Kidney (tissue), 14 donors: ENCODE data around the gene CBR4. TPM values are rescaled to one million over a fixed set of nuclear protein-coding genes. Genes with fewer than 3 reads are reported as not detected.
"Not testable (repeated sequence)": the region's sequence is repeated elsewhere in the genome, so short reads cannot be mapped to it uniquely, and the experiment has no call there.

Source experiments
- DNase-seq, 5 donors: peaks; one replicate each; pipeline ENCODE4 v3.0.0-alpha.2; 2013 to 2020
- FAIRE-seq: peaks from 2 replicates; lab custom pipeline; 2012; peaks lifted over from hg19 to GRCh38; lab: Jason Lieb, UNC
- H3K27ac ChIP-seq, 2 donors: one replicate each; pipeline ENCODE4 v1.7.0; 2013; ENCODE audit warnings: low read depth in 2 of 2, low read length in 2 of 2, inconsistent platforms in 1 of 2
- H3K27me3 ChIP-seq: one replicate; pipeline ENCODE4 v1.7.1; 2013; ENCODE audit warnings: low read length, inconsistent platforms; ENCODE audit not compliant: control insufficient read depth, insufficient read depth
- H3K36me3 ChIP-seq, 3 donors: one replicate each; pipeline versions ENCODE4 v1.7.0 to v1.7.1; 2013; ENCODE audit warnings: low read length in 3 of 3, control low read depth in 1 of 3, inconsistent platforms in 1 of 3; ENCODE audit not compliant: insufficient read depth in 3 of 3, control insufficient read depth in 2 of 3
- H3K4me1 ChIP-seq, 3 donors: one replicate each; pipeline versions ENCODE4 v1.7.0 to v1.7.1; 2013; ENCODE audit warnings: low read length in 3 of 3, inconsistent platforms in 1 of 3, low read depth in 1 of 3; ENCODE audit not compliant: control insufficient read depth in 2 of 3, insufficient read depth in 2 of 3
- H3K4me3 ChIP-seq, 3 donors: one replicate each; pipeline versions ENCODE4 v1.7.0 to v1.8.1; 2013; ENCODE audit warnings: low read length in 3 of 3, control low read depth in 1 of 3, inconsistent platforms in 1 of 3
- H3K9ac ChIP-seq, 3 donors: one replicate each; pipeline versions ENCODE4 v1.7.0 to v1.7.1; 2013; ENCODE audit warnings: low read length in 3 of 3, control low read depth in 1 of 3, inconsistent platforms in 1 of 3
- H3K9me3 ChIP-seq, 3 donors: one replicate each; pipeline versions ENCODE4 v1.7.0 to v1.7.1; 2013; ENCODE audit warnings: low read length in 3 of 3, control low read depth in 1 of 3, inconsistent platforms in 1 of 3; ENCODE audit not compliant: control insufficient read depth in 2 of 3, insufficient read depth in 1 of 3
- intact Hi-C: fragments of 100-400 bp; cut with DNase I; formaldehyde crosslinking; loops from one replicate; pipeline ENCODE4 v1.11.1; 2022
- polyA plus RNA-seq: library from polyadenylated mRNA; stranded (reverse); fragments of 350-450 nt; fragmentation: Illumina TruSeq; extraction: RNeasy Lipid Tissue Mini Kit (QIAGEN cat#74804); gene quantifications from one replicate; pipeline ENCODE4 v1.2.3, GENCODE V29; 2014; ENCODE audit warnings: low read depth, low replicate concordance; ENCODE audit not compliant: insufficient read depth
- total RNA-seq: library from RNA; stranded (reverse); fragmentation: NEBNext Ultra II Directional; extraction: Animal tissue kit (Norgen Biotek cat#: 25700); gene quantifications from one replicate; pipeline ENCODE4 v1.2.1, GENCODE V29; 2021
- TF ChIP-seq, protein P1 (sequence below): IDR thresholded peaks from 3 replicates; pipeline ENCODE4 v1.5.1; 2012; ENCODE audit warnings: mild to moderate bottlenecking, moderate library complexity, borderline replicate concordance; ENCODE audit not compliant: insufficient read depth; ENCODE audit errors: extremely low read depth
- donor health status: control.
- donor health status: control.
- donor health status: control.
- donor health status: control.
- donor health status: control.
- donor health status: DM: yes; HTN: yes; CAD: no.
- donor health status: Normal renal cell carcinoma (clear cell type).

CBR4 gene
- total and polyA plus RNA-seq, 2 donors from 2014 or later, result 24.1 to 28.6 TPM

DNA sequence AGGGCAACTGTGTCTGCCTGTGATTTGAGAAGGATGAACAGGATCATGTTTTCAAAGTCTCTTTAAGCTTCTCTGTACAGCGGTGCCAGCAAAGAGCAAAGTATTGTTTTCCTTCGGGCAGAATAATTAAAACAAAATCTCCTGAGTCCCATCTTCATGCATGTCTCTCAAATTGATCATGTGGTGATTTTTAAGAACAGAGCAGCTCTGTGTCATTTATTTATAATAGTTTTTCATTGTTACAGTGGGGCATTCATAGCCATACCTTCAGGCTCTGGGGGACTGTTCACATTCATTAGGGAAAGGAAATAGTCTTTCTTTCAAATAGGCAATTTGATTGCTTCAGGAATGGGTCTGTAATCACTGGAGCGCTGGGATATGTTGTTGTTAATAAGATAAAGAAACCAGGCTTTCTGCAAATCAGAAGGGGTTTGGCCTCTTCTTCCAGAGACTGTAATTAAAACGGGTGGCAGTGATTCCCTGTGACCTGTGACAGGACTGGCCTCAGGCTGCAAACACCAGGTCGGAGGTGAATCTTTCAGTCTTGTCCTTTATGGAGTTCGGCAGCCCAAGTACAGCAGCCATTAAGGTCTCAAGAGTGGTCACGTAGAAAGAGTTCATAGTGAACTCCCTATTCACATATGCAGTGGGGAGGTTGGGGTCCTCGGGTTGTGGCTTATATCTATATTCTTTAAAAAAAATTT lies 29.3 kb upstream of the CBR4 start:
- H3K4me3 ChIP-seq, result no peak overlapping the region
- FAIRE-seq (no peak), DNase-seq (no peak)
- H3K9me3 ChIP-seq, result no peaks in the 10 kb centered on the region
- no peak overlapping the region for H3K9ac ChIP-seq
- TF ChIP-seq, protein P1, sequence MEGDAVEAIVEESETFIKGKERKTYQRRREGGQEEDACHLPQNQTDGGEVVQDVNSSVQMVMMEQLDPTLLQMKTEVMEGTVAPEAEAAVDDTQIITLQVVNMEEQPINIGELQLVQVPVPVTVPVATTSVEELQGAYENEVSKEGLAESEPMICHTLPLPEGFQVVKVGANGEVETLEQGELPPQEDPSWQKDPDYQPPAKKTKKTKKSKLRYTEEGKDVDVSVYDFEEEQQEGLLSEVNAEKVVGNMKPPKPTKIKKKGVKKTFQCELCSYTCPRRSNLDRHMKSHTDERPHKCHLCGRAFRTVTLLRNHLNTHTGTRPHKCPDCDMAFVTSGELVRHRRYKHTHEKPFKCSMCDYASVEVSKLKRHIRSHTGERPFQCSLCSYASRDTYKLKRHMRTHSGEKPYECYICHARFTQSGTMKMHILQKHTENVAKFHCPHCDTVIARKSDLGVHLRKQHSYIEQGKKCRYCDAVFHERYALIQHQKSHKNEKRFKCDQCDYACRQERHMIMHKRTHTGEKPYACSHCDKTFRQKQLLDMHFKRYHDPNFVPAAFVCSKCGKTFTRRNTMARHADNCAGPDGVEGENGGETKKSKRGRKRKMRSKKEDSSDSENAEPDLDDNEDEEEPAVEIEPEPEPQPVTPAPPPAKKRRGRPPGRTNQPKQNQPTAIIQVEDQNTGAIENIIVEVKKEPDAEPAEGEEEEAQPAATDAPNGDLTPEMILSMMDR, result no peak
- H3K4me1 ChIP-seq, result no peaks in the 10 kb centered on the region
- intact Hi-C loops, result loop anchor here (10.0 kb wide), 1 partner anchor 445 kb away; no protein-coding TSS in a partner anchor
- H3K36me3 ChIP-seq, result no peaks in the 10 kb centered on the region
- H3K27me3 ChIP-seq, result no peaks in the 10 kb centered on the region
- H3K27ac ChIP-seq, result no peak overlapping the region

DNA sequence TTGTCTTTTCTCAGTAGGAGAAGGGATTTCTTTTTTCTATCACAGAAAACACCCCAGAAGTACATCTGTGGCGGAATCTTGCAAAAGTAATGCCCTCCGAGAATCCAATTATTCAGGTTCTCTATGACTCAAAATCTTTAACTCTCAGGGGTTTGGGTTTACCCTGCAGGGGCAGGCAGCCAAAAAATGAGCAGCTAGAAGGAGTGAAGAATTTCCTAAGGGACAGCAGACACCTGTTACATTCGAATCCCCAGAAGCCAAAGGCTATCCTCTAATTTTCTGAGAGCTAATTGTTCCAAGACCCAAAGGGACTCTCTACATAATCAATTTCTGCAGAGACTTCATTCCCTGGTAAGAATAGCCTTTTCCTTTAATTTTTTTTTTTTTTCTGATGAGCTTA lies 27.5 kb upstream of the CBR4 start:
- TF ChIP-seq, protein P1, result no peak
- Histone ChIP-seq H3K27ac (no peak overlapping the region), H3K4me3 (no peak overlapping the region), H3K9ac (no peak overlapping the region), H3K36me3 (no peaks in the 10 kb centered on the region), H3K27me3 (no peaks in the 10 kb centered on the region), H3K9me3 (no peaks in the 10 kb centered on the region), H3K4me1 (no peaks in the 10 kb centered on the region)
- FAIRE-seq (no peak), DNase-seq (no peak)
- intact Hi-C loops, result loop anchor here (10.0 kb wide), 1 partner anchor 447 kb away; no protein-coding TSS in a partner anchor

DNA sequence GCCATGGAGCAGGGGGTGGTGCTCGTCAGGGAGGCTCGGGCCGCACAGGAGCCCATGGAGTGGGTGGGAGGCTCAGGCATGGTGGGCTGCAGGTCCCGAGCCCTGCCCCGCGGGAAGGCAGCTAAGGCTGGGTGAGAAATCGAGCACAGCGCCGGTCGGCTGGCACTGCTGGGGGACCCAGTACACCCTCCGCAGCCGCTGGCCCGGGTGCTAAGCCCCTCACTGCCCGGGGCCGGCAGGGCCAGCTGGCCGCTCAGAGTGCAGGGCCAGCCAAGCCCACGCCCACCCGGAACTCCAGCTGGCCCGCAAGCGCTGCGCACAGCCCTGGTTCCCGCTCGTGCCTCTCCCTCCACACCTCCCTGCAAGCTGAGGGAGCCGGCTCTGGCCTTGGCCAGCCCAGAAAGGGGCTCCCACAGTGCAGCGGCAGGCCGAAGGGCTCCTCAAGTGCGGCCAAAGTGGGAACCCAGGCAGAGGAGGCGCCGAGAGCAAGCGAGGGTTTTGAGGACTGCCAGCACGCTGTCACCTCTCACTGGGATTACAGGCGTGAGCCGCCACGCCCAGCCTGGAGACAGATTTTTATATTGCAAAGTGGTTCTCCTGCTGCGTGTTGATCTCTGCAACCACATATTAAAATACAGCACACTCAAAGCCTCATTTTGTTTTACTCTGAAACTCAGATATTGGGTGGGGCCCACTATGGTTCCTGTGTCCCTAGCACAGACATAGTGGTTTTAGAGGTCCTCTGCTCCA lies 26.0 kb upstream of the CBR4 start:
- intact Hi-C loops, result loop anchor here (10.0 kb wide), 1 partner anchor 449 kb away; no protein-coding TSS in a partner anchor
- not testable (repeated sequence) for H3K27me3 ChIP-seq, H3K9ac ChIP-seq, H3K9me3 ChIP-seq, H3K27ac ChIP-seq, H3K36me3 ChIP-seq, DNase-seq, H3K4me3 ChIP-seq, FAIRE-seq, H3K4me1 ChIP-seq

DNA sequence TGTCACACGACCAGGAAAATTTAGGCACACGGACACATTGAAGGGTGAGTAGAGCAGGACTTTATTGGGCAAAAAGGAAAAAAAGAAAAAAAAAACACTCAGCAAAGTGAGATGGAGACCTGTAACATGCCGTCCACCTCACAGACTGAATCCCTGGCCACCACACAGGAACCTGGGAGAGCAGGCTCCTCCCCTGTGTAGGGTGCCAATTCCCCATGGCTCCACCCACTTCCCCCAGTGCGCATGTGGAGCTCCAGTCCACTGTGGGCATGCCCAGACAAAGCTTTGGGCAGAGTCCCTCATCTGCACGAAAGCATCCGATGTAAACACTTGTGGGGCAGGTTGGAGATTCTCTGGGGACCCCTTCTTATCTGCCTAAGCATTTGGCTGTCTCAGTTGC lies 23.6 kb upstream of the CBR4 start:
- H3K4me3 ChIP-seq, result no peak overlapping the region
- no peaks in the 10 kb centered on the region for H3K36me3 ChIP-seq
- H3K4me1 ChIP-seq, result no peaks in the 10 kb centered on the region
- TF ChIP-seq, protein P1, result no peak
- H3K27me3 ChIP-seq, result no peaks in the 10 kb centered on the region
- no peak for DNase-seq
- H3K9me3 ChIP-seq, result no peaks in the 10 kb centered on the region
- intact Hi-C loops, result loop anchor here (10.0 kb wide), 1 partner anchor 451 kb away; no protein-coding TSS in a partner anchor
- no peak overlapping the region for H3K9ac ChIP-seq
- no peak overlapping the region for H3K27ac ChIP-seq
- no peak for FAIRE-seq
